PC-9 (cell line): Measurements from ENCODE around the gene ASPA.

ENCODE experiments used
- CTCF ChIP-seq: fragments of 200-600 bp; sonication (generic); conservative IDR thresholded peaks from 2 replicates; pipeline ENCODE4 v1.6.1; 2017; ENCODE audit warnings: mixed run types, antibody characterized with exemption, mild to moderate bottlenecking, moderate library complexity
- EZH2 ChIP-seq: fragments of 200-600 bp; sonication (generic); IDR thresholded peaks from 2 replicates; pipeline ENCODE4 v1.8.0; 2017; ENCODE audit warnings: antibody characterized with exemption, low read depth

GRCh38 chr17:3510090-3510489 is 34.3 kb downstream of the ASPA start:
- TF ChIP-seq CTCF (no peak), EZH2 (no peak)
